Measurements from ENCODE around the gene SLC25A31. TPM values are rescaled to one million over a fixed set of nuclear protein-coding genes. Genes with fewer than 3 reads are reported as not detected.

Gene SLC25A31
- total RNA-seq, 1 donor, result not detected

GRCh38 chr4:127776620-127777019 is 46.4 kb downstream of the SLC25A31 start:
- no peak for DNase-seq (ENCODE audit: low read depth in 2 of 3, low spot score in 2 of 3)

DNA sequence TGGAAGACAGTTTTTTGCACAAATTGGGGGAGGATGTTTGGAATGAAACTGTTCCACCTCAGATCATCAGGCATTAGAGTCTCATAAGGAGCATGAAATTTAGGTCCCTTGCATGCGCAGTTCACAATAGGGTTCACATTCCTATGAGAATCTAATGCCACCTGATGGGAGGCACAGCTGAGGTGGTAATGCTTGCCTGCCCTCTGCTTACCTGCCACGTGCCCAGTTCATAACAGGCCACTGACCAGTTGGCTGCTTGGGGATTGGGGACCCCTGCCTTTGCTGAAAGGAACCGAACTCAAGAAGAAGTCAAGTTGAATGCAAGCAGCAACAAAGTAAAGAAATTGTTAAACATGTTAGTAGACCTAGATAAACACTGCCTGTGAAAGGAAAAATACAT is 47.3 kb downstream of the SLC25A31 start:
- no peak for DNase-seq (ENCODE audit: low read depth in 2 of 3, low spot score in 2 of 3)

- no peak for DNase-seq (ENCODE audit: low read depth in 2 of 3, low spot score in 2 of 3)
Measured at GRCh38 chr4:127778102-127778501, 47.9 kb downstream of the SLC25A31 start.

DNA sequence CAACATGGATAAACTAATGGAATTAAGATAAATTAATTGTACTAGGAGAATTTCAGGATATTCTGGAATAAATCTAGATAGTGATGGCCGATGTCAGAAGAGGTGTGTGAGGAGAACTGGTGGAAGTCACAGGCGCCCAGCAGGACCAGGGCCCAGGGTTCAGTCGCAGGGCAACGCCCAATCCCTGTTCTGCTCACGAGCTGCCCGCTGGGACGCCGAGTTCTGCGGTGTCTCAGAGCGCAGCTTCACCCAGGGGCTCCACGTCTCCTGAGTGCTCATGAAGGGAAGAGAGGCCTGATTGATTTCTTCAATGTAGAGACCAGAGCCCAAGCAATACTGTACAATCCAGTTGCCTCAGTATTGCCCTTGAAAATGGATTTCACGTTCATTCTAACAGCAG is 50.4 kb downstream of the SLC25A31 start:
- no peak for DNase-seq (ENCODE audit: low read depth in 2 of 3, low spot score in 2 of 3)

GRCh38 chr4:127781300-127782024 is 51.3 kb downstream of the SLC25A31 start:
- peak in 1 of 3 donors; percentile 49 for DNase-seq (ENCODE audit: low read depth in 2 of 3, low spot score in 2 of 3)

DNA sequence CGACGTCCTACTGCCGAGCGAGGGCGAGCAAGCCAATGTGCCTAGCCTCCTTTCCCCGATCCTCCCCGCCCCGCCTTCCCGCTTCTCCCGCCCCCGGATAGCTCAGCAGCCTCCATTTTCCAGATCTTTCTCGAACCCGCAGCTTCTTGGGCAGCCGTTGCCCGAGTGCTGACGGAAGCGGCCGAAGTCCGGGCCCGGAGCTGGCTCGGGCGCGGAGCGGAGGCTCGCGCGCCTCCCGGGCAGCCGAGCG is 51.8 kb downstream of the SLC25A31 start:
- no peak for DNase-seq (ENCODE audit: low read depth in 2 of 3, low spot score in 2 of 3)

GRCh38 chr4:127782275-127783025 is 52.2 kb downstream of the SLC25A31 start, which contains the start of gene HSPA4L:
TSS of gene HSPA4L (plus strand) at chr4:127782322. CDS start at chr4:127782551, 229 bp downstream.
- DNase-seq (ENCODE audit: low read depth in 2 of 3, low spot score in 2 of 3), result peak in 2 of 3 donors; percentile 68 to 79

DNA sequence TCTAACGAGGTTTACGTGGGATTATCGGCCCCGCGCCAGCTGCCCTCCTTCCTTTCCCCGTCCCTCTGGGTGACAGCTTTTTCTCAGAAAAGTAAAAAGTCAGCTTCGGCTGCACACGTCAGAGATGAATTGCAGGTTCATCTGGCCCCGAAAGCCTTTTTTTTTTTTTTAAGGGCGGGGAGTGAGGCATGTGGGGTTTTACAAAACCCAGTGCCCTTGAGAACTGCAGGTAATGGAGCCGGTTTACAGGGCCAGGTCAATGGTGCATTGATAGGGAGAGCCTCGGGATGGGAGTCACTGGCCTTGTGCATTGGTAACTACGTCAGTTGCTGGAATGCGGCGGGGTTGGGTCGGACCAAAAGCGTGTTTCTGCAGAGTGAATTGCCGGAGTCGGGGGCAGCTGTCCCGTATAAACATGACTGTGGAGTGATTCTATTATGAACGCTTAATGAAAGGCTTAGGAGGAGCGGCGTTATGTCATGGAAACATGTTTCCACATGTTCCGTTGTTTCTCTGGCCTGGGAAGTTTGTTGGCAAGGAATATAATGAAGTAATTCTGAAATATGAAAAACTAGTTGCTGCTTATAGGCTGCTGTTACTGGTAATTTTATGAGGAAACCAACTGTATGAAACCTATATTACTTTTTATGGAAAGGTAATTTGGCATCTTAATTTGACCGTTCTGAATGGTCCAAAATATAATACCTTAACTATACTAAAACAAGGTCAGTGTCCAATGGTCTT is 53.0 kb downstream of the SLC25A31 start:
- DNase-seq (ENCODE audit: low read depth in 2 of 3, low spot score in 2 of 3), result peak in 1 of 3 donors; percentile 48

- DNase-seq (ENCODE audit: low read depth in 2 of 3, low spot score in 2 of 3), result no peak
Measured at GRCh38 chr4:127783955-127784770, 54.0 kb downstream of the SLC25A31 start.

- peak in 1 of 3 donors; percentile 8 for DNase-seq (ENCODE audit: low read depth in 2 of 3, low spot score in 2 of 3)
Measured at GRCh38 chr4:127788517-127788916, 58.3 kb downstream of the SLC25A31 start.

DNA sequence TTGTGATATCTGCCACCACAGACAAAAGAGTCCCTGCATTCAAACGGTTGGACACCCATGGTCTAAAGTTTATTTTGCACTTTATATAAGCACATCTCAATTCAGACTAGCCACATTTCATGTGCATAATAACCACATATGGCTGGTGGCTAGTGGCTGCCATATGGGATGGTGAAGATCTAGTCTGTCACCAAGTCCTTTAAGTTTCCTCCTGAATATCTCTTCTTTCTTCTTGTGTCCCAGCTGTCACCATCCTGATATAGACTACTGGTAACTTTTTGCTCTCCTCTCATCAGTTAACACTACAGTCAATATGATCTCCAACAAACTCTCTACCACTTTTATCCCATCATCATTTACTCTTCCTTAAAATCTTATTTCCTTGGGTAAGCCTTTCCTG is 61.2 kb downstream of the SLC25A31 start:
- no peak for DNase-seq (ENCODE audit: low read depth in 2 of 3, low spot score in 2 of 3)

- no peak for DNase-seq (ENCODE audit: low read depth in 2 of 3, low spot score in 2 of 3)
Measured at GRCh38 chr4:127793528-127793927, 63.3 kb downstream of the SLC25A31 start.

- DNase-seq (ENCODE audit: low read depth in 2 of 3, low spot score in 2 of 3), result no peak
Measured at GRCh38 chr4:127799711-127800110, 69.5 kb downstream of the SLC25A31 start.

DNA sequence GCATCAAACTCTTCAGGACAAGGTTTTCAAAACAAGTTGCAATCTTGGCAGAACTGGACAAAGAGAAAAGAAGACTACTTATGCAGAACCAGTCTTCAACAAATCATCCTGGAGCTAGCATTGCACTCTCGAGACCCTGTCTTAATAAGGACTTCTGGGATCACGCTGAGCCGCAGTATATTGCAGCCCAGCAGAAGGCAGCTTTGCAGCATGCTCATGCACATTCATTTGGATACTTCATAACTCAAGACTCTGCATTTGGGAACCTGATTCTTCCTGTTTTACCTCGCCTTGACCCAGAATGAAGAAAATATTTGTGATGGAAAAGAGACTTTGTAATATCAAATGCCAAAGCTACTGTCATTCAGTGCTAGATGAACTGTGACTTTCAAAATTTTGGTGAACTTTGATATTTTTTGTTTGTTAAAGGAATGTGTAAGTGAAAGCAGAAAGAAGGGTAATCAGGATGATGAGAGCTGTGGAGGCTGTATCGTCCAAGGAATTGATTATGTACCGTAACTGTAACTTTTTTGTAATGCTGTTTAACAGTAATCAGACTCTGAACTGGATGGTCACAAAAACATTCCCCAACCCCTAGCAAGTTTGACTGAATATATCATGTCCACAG is 79.1 kb downstream of the SLC25A31 start:
- no peak for DNase-seq (ENCODE audit: low read depth in 2 of 3, low spot score in 2 of 3)

DNA sequence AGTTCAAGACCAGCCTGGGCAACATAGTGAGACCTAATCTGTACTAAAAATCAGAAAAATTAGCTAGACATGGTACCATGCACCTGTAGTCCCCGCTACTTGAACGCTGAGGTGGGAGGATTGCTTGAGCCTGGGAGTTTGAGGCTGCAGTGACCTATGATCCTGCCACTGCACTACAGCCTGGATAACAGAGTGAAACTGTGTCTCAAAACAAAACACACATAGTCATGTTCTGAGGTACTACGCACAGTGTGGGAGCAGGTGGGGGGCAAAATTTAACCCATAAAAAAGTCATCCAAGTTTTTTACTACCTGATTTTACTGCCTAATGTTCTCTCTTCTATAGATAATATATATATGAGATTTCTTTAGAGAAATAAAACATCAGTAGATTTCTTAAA is 80.4 kb downstream of the SLC25A31 start:
- no peak for DNase-seq (ENCODE audit: low read depth in 2 of 3, low spot score in 2 of 3)

DNA sequence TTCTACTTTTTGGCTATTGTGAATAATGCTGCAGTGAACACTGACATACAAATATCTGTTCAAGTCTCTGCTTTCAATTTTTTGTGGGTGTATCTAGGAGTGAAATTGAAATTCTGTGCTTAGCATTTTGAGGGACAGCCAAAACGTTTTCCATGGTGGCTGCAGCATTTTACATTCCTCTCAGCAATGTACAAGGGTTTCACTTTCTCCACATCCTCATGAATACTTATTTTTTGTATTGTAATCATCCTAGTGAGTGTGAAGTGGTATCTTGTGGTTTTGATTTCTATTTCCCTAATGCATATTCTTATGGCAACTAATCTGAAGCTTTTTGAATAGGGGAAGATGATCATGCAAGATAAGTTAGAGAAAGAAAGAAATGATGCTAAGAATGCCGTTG is 92.2 kb downstream of the SLC25A31 start:
- no peak for DNase-seq (ENCODE audit: low read depth in 2 of 3, low spot score in 2 of 3)

Measured in hematopoietic multipotent progenitor cell (in vitro differentiated cells).